TTC549 (cell line): ENCODE data around the gene SPRY4.
"Not testable (repeated sequence)": the region's sequence is repeated elsewhere in the genome, so short reads cannot be mapped to it uniquely, and the experiment has no call there.

Experiments
- FAIRE-seq: peaks from 2 replicates; lab custom pipeline; 2012; peaks lifted over from hg19 to GRCh38; lab: Jason Lieb, UNC

The SPRY4 gene

GRCh38 chr5:142314606-142315005, 10.2 kb downstream of the SPRY4 start:
- FAIRE-seq: no peak

- FAIRE-seq: no peak
Measured at GRCh38 chr5:142314109-142314508, 10.7 kb downstream of the SPRY4 start.

- no peak for FAIRE-seq
Measured at GRCh38 chr5:142313682-142314081, 11.1 kb downstream of the SPRY4 start.

- FAIRE-seq: no peak
Measured at GRCh38 chr5:142313275-142313674, 11.5 kb downstream of the SPRY4 start.

- no peak for FAIRE-seq
Measured at GRCh38 chr5:142312399-142312798, 12.4 kb downstream of the SPRY4 start.

GRCh38 chr5:142311725-142312124, 13.1 kb downstream of the SPRY4 start:
- FAIRE-seq: no peak

- no peak for FAIRE-seq
Measured at GRCh38 chr5:142310803-142311202, 14.0 kb downstream of the SPRY4 start.

GRCh38 chr5:142309747-142310318, 15.0 kb downstream of the SPRY4 start:
- FAIRE-seq: no peak

GRCh38 chr5:142308358-142308757, 16.5 kb downstream of the SPRY4 start:
- FAIRE-seq: no peak

GRCh38 chr5:142307146-142307890, 17.5 kb downstream of the SPRY4 start:
- no peak for FAIRE-seq

- no peak for FAIRE-seq
Measured at GRCh38 chr5:142306077-142306502, 18.7 kb downstream of the SPRY4 start.

- FAIRE-seq: no peak
Measured at GRCh38 chr5:142305211-142305610, 19.6 kb downstream of the SPRY4 start.

GRCh38 chr5:142304013-142304701, 20.7 kb downstream of the SPRY4 start:
- no peak for FAIRE-seq

- no peak for FAIRE-seq
Measured at GRCh38 chr5:142303565-142303964, 21.3 kb downstream of the SPRY4 start.

- no peak for FAIRE-seq
Measured at GRCh38 chr5:142301540-142301939, 23.3 kb downstream of the SPRY4 start.

- no peak for FAIRE-seq
Measured at GRCh38 chr5:142300677-142301076, 24.1 kb downstream of the SPRY4 start.

GRCh38 chr5:142298789-142299188, 26.0 kb downstream of the SPRY4 start:
- no peak for FAIRE-seq

GRCh38 chr5:142297786-142298185, 27.0 kb downstream of the SPRY4 start:
- not testable (repeated sequence) for FAIRE-seq

GRCh38 chr5:142296914-142297417, 27.9 kb downstream of the SPRY4 start:
- FAIRE-seq: no peak

GRCh38 chr5:142295960-142296860, 28.6 kb downstream of the SPRY4 start:
- FAIRE-seq: no peak

GRCh38 chr5:142295084-142295758, 29.6 kb downstream of the SPRY4 start:
- no peak for FAIRE-seq

- FAIRE-seq: no peak
Measured at GRCh38 chr5:142293486-142293885, 31.3 kb downstream of the SPRY4 start.
